Caco-2 (cell line): ENCODE results near the gene NDUFS7. TPM values are rescaled to one million over a fixed set of nuclear protein-coding genes. Genes with fewer than 3 reads are reported as not detected.

Experiments used
- BruUV-seq: library from RNA; stranded (reverse); fragments of 400-500 nt; replicated peaks from 2 replicates; lab custom pipeline; 2021; lab: Mats Ljungman, UMichigan
- CTCF ChIA-PET: fragments of 300-600 bp; sonication (Branson Sonifier 250); formaldehyde crosslinking; loops from one replicate; lab custom pipeline; 2022; ENCODE audit warnings: antibody characterized with exemption; lab: Charles Lee
- POLR2A ChIA-PET: fragments of 300-600 bp; sonication (Branson Sonifier 250); formaldehyde crosslinking; loops from one replicate; lab custom pipeline; 2022; ENCODE audit warnings: antibody characterized with exemption; lab: Charles Lee
- DNase-seq, 2 experiments: peaks; one replicate each; pipeline versions ENCODE4 v3.0.0 to v3.0.0-alpha.2; 2020 to 2022
- H3K27me3 ChIP-seq: replicated peaks from 2 replicates; pipeline ENCODE4 v1.6.0; 2011; ENCODE audit warnings: low read length; ENCODE audit not compliant: control insufficient read depth, insufficient read depth
- H3K36me3 ChIP-seq: 2 replicates; pipeline ENCODE4 v1.5.1; 2011; ENCODE audit warnings: low read length; ENCODE audit not compliant: control insufficient read depth, insufficient read depth
- H3K4me1 ChIP-seq: fragments of 250-450 bp; sonication (Bioruptor Pico); 2 replicates; pipeline ENCODE4 v1.5.1; 2020; ENCODE audit warnings: mild to moderate bottlenecking
- H3K4me3 ChIP-seq: 2 replicates; pipeline ENCODE4 v1.5.1; 2011; ENCODE audit warnings: low read depth, mild to moderate bottlenecking, control low read depth, low read length
- H3K9me3 ChIP-seq: fragments of 250-450 bp; sonication (Bioruptor Pico); 2 replicates; pipeline ENCODE4 v1.5.1; 2020; ENCODE audit warnings: mild to moderate bottlenecking, moderate library complexity
- H3K27ac Mint-ChIP-seq: one replicate; pipeline ENCODE4 v1.8.0; 2022; ENCODE audit warnings: mixed read lengths; ENCODE audit not compliant: unreplicated experiment
- H3K27me3 Mint-ChIP-seq: one replicate; pipeline ENCODE4 v1.8.0; 2022; ENCODE audit warnings: mixed read lengths; ENCODE audit not compliant: insufficient read depth, unreplicated experiment
- H3K36me3 Mint-ChIP-seq: one replicate; pipeline ENCODE4 v1.8.0; 2022; ENCODE audit warnings: mild to moderate bottlenecking, mixed read lengths; ENCODE audit not compliant: insufficient read depth, unreplicated experiment
- H3K4me1 Mint-ChIP-seq: one replicate; pipeline ENCODE4 v1.8.0; 2022; ENCODE audit warnings: low read depth, mixed read lengths; ENCODE audit not compliant: unreplicated experiment
- H3K4me3 Mint-ChIP-seq: one replicate; pipeline ENCODE4 v1.8.0; 2022; ENCODE audit warnings: mild to moderate bottlenecking, moderate library complexity, mixed read lengths; ENCODE audit not compliant: unreplicated experiment
- H3K9me3 Mint-ChIP-seq: one replicate; pipeline ENCODE4 v1.8.0; 2022; ENCODE audit warnings: mixed read lengths; ENCODE audit not compliant: unreplicated experiment
- intact Hi-C: fragments of 100-400 bp; cut with micrococcal nuclease; formaldehyde crosslinking; loops from one replicate; pipeline ENCODE4 v1.10.0; 2022; ENCODE audit not compliant: unreplicated experiment
- total RNA-seq: library from RNA; stranded (reverse); gene quantifications from 2 replicates; pipeline ENCODE4 v1.2.3, GENCODE V29; 2022
- TF ChIP-seq, protein P1 (sequence below), 2 experiments: fragments of 200-600 bp in 1 of 2; IDR thresholded peaks; 1 replicate in 1 of 2; 2 replicates in 1 of 2; pipeline versions ENCODE4 v1.5.1 to v1.8.0; 2011 to 2022; ENCODE audit warnings: antibody characterized with exemption in 1 of 2, control low read depth in 1 of 2, inconsistent platforms in 1 of 2, low read depth in 1 of 2, low read length in 1 of 2, mild to moderate bottlenecking in 1 of 2, moderate library complexity in 1 of 2; ENCODE audit not compliant: insufficient read depth in 1 of 2, severe bottlenecking in 1 of 2, unreplicated experiment in 1 of 2

The NDUFS7 gene
- total RNA-seq, 1 experiment from 2014 or later = 111 TPM

GRCh38 chr19:1412323-1412923 lies 28.7 kb downstream of the NDUFS7 start:
- Histone ChIP-seq H3K27me3 (no peaks in the 10 kb centered on the region), H3K4me1 (peaks cover 30% of the 10 kb centered on the region), H3K36me3 (peaks cover 3% of the 10 kb centered on the region), H3K4me3 (no peak overlapping the region), H3K9me3 (no peaks in the 10 kb centered on the region)
- no peak for DNase-seq
- no peaks in the 10 kb centered on the region for H3K9me3 Mint-ChIP-seq
- no peaks in the 10 kb centered on the region for H3K27me3 Mint-ChIP-seq
- intact Hi-C loops = no loop called here
- peaks cover 62% of the 10 kb centered on the region for H3K36me3 Mint-ChIP-seq
- H3K27ac Mint-ChIP-seq = no peak overlapping the region
- CTCF ChIA-PET = no interaction called here
- TF ChIP-seq, protein P1, sequence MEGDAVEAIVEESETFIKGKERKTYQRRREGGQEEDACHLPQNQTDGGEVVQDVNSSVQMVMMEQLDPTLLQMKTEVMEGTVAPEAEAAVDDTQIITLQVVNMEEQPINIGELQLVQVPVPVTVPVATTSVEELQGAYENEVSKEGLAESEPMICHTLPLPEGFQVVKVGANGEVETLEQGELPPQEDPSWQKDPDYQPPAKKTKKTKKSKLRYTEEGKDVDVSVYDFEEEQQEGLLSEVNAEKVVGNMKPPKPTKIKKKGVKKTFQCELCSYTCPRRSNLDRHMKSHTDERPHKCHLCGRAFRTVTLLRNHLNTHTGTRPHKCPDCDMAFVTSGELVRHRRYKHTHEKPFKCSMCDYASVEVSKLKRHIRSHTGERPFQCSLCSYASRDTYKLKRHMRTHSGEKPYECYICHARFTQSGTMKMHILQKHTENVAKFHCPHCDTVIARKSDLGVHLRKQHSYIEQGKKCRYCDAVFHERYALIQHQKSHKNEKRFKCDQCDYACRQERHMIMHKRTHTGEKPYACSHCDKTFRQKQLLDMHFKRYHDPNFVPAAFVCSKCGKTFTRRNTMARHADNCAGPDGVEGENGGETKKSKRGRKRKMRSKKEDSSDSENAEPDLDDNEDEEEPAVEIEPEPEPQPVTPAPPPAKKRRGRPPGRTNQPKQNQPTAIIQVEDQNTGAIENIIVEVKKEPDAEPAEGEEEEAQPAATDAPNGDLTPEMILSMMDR (IDR thresholded peaks at IDR 0.05; ENCODE audit: insufficient read depth in 1 of 2, low read depth in 1 of 2, low read length in 1 of 2, severe bottlenecking in 1 of 2, unreplicated experiment in 1 of 2) = no peak
- H3K4me1 Mint-ChIP-seq = peaks cover 25% of the 10 kb centered on the region
- H3K4me3 Mint-ChIP-seq = no peak overlapping the region
- POLR2A ChIA-PET = no interaction called here
- no TSS peak for BruUV-seq

GRCh38 chr19:1412995-1413800 lies 29.5 kb downstream of the NDUFS7 start:
- peaks cover 3% of the 10 kb centered on the region for H3K36me3 ChIP-seq
- H3K9me3 ChIP-seq = no peaks in the 10 kb centered on the region
- H3K4me1 ChIP-seq = peaks cover 30% of the 10 kb centered on the region
- Mint-ChIP-seq H3K4me3 (no peak overlapping the region), H3K36me3 (peaks cover 70% of the 10 kb centered on the region), H3K9me3 (no peaks in the 10 kb centered on the region), H3K27ac (no peak overlapping the region), H3K4me1 (peaks cover 25% of the 10 kb centered on the region), H3K27me3 (no peaks in the 10 kb centered on the region)
- no peak overlapping the region for H3K4me3 ChIP-seq
- no TSS peak for BruUV-seq
- no peak for DNase-seq
- TF ChIP-seq, protein P1 (IDR thresholded peaks at IDR 0.05; ENCODE audit: insufficient read depth in 1 of 2, low read depth in 1 of 2, low read length in 1 of 2, severe bottlenecking in 1 of 2, unreplicated experiment in 1 of 2) = no peak
- POLR2A ChIA-PET = no interaction called here
- intact Hi-C loops = no loop called here
- H3K27me3 ChIP-seq = no peaks in the 10 kb centered on the region
- CTCF ChIA-PET = no interaction called here

DNA sequence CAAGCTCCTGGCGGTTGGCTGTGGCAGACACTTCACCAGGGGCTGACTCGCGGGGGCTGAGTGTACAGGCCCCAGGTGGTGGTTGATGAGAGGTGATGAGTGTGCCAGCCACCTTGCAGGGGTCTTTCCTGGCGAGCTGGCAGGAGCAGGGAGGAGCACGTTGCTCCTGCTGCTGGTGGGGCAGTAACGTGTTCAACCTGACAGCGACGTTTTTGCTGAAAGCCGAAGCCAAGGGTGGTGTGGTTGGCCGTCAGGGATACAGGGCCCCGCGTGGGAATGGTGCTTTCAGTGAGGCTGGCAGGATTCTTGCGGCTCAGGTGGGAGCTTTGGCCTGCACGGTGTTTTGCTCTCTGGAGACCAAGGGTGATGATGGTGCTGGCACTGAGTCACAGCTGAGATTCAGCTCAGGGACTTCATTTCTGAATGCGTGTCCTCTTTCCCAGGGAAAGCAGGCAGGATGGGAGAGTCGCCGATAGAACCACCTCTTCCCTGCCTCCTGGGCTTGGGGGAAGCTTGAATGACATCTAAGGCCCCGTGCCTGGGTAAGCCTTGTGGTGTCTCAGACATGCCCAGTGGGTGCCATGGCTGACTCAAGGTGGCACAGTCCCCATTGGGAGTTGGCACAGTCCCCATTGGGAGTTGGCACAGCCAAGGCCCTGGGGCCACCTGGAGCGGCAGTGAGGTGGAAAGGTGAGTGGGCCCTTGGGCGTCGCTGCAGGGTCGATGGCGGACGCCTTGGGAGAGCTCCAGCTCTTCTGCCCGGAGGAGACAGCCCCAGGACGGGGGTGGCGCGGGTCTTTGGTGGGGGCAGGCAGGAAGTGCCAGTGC lies 32.5 kb downstream of the NDUFS7 start:
- Histone ChIP-seq H3K4me3 (no peak overlapping the region), H3K36me3 (peaks cover 3% of the 10 kb centered on the region), H3K9me3 (no peaks in the 10 kb centered on the region), H3K27me3 (no peaks in the 10 kb centered on the region), H3K4me1 (peaks cover 18% of the 10 kb centered on the region)
- no peak overlapping the region for H3K4me3 Mint-ChIP-seq
- ChIA-PET CTCF (no interaction called here), POLR2A (no interaction called here)
- no TSS peak for BruUV-seq
- H3K27ac Mint-ChIP-seq = peak overlapping the region; percentile 86
- no peaks in the 10 kb centered on the region for H3K9me3 Mint-ChIP-seq
- DNase-seq = no peak
- TF ChIP-seq, protein P1 (IDR thresholded peaks at IDR 0.05; ENCODE audit: insufficient read depth in 1 of 2, low read depth in 1 of 2, low read length in 1 of 2, severe bottlenecking in 1 of 2, unreplicated experiment in 1 of 2) = no peak
- peaks cover 7% of the 10 kb centered on the region for H3K4me1 Mint-ChIP-seq
- peaks cover 73% of the 10 kb centered on the region for H3K36me3 Mint-ChIP-seq
- H3K27me3 Mint-ChIP-seq = no peaks in the 10 kb centered on the region
- intact Hi-C loops = no loop called here
